Measurements from ENCODE around the gene NAPSA. TPM values are rescaled to one million over a fixed set of nuclear protein-coding genes. Genes with fewer than 3 reads are reported as not detected.

NAPSA gene
- polyA plus RNA-seq, 1 of the 3 experiments (the other 2 are of a cell fraction) = 0.43 TPM

DNA sequence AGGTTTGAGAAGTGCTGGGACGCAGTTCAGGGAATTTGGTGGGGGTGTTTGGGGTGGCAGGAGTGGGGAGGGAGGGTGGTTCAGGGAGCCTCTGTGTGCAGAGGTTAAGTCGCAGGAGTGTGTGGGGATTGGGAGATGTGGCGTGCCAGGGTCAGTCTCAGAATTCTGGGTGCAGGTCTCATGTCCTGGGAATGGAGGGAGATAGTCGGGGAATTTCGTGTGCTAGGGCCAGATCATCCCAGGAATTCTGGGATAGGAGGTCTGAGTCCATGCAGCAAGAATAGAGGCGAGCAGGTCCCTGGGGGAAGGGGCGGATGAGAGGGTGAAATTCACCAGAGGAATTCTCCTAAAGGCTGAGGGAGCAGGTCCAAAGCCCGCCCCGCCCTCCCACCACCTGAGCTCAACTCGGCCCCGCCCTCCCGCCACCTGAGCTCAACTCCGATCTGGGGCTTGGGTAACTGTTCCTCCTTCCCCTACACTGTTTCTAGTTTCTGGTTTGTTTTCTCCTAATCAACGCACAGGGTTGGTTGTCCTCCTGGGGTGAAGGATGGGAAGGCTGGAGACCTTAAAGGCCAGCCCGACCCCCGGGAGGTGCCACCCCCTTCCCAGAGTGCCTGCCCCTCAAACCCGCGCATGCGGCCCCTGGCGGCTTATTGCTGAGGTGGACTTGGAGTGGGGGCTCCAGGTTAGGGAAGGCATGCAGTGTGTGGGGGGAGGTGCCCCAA is 51.5 kb downstream of the NAPSA start:
- TF ChIP-seq RAD21 (IDR thresholded peaks at IDR 0.05; ENCODE audit: low read length) = no peak
- no peak for TF ChIP-seq FOSL2 (IDR thresholded peaks at IDR 0.05; ENCODE audit: borderline replicate concordance, low read depth)
- no peak for TF ChIP-seq TEAD4 (IDR thresholded peaks at IDR 0.05; ENCODE audit: borderline replicate concordance, insufficient read depth)
- TF ChIP-seq YY1 (IDR thresholded peaks at IDR 0.05; ENCODE audit: low read depth) = no peak
- TF ChIP-seq, protein P1, sequence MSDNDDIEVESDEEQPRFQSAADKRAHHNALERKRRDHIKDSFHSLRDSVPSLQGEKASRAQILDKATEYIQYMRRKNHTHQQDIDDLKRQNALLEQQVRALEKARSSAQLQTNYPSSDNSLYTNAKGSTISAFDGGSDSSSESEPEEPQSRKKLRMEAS (IDR thresholded peaks at IDR 0.05; ENCODE audit: low read depth) = no peak
- no peak for TF ChIP-seq POLR2AphosphoS5 (IDR thresholded peaks at IDR 0.05; ENCODE audit: low read depth, low read length)
- no peak for TF ChIP-seq SMC3 (IDR thresholded peaks at IDR 0.05; ENCODE audit: low read depth, low read length)
- TF ChIP-seq TCF12 (IDR thresholded peaks at IDR 0.05) = no peak
- no peak for TF ChIP-seq RXRA (IDR thresholded peaks at IDR 0.05; ENCODE audit: borderline replicate concordance, low read depth)
- TF ChIP-seq, protein P2, sequence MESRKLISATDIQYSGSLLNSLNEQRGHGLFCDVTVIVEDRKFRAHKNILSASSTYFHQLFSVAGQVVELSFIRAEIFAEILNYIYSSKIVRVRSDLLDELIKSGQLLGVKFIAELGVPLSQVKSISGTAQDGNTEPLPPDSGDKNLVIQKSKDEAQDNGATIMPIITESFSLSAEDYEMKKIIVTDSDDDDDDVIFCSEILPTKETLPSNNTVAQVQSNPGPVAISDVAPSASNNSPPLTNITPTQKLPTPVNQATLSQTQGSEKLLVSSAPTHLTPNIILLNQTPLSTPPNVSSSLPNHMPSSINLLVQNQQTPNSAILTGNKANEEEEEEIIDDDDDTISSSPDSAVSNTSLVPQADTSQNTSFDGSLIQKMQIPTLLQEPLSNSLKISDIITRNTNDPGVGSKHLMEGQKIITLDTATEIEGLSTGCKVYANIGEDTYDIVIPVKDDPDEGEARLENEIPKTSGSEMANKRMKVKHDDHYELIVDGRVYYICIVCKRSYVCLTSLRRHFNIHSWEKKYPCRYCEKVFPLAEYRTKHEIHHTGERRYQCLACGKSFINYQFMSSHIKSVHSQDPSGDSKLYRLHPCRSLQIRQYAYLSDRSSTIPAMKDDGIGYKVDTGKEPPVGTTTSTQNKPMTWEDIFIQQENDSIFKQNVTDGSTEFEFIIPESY (IDR thresholded peaks at IDR 0.05; ENCODE audit: borderline replicate concordance, low read depth) = no peak
- TF ChIP-seq NFIC (IDR thresholded peaks at IDR 0.05; ENCODE audit: borderline replicate concordance) = no peak
- no peak for TF ChIP-seq MEF2A (IDR thresholded peaks at IDR 0.05; ENCODE audit: borderline replicate concordance, low read depth)
- TF ChIP-seq, protein P3, sequence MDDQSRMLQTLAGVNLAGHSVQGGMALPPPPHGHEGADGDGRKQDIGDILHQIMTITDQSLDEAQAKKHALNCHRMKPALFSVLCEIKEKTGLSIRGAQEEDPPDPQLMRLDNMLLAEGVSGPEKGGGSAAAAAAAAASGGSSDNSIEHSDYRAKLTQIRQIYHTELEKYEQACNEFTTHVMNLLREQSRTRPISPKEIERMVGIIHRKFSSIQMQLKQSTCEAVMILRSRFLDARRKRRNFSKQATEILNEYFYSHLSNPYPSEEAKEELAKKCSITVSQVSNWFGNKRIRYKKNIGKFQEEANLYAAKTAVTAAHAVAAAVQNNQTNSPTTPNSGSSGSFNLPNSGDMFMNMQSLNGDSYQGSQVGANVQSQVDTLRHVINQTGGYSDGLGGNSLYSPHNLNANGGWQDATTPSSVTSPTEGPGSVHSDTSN (IDR thresholded peaks at IDR 0.05) = no peak
- TF ChIP-seq, protein P4, sequence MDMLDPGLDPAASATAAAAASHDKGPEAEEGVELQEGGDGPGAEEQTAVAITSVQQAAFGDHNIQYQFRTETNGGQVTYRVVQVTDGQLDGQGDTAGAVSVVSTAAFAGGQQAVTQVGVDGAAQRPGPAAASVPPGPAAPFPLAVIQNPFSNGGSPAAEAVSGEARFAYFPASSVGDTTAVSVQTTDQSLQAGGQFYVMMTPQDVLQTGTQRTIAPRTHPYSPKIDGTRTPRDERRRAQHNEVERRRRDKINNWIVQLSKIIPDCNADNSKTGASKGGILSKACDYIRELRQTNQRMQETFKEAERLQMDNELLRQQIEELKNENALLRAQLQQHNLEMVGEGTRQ (IDR thresholded peaks at IDR 0.05; ENCODE audit: borderline replicate concordance, low read depth, low read length) = no peak
- peak; percentile 47 for DNase-seq
- peaks cover 4% of the 10 kb centered on the region for H3F3A ChIP-seq (replicated peaks; ENCODE audit: insufficient read depth)
- no peaks in the 10 kb centered on the region for H3K79me2 ChIP-seq (ENCODE audit: insufficient read depth)
- no peak overlapping the region for H3K4me2 ChIP-seq
- H2AFZ ChIP-seq (ENCODE audit: low read depth) = no peak overlapping the region
- ChIA-PET CTCF (no interaction called here), POLR2A (no interaction called here)
- no peaks in the 10 kb centered on the region for H3K36me3 ChIP-seq (replicated peaks in 1 of 2; ENCODE audit: control insufficient read depth in 1 of 2, insufficient read depth in 2 of 2, low read length in 1 of 2)
- H3K4me1 ChIP-seq (ENCODE audit: control insufficient read depth in 1 of 2, insufficient read depth in 2 of 2, low read depth in 1 of 2, low read length in 1 of 2) = peaks cover 0 to 2% of the 10 kb centered on the region in 2 experiments; a peak in 1 of 4 replicates
- H3K27me3 ChIP-seq (ENCODE audit: insufficient read depth) = peaks cover 51% of the 10 kb centered on the region
- peak overlapping the region in 1 of 2 experiments; percentile 15; a peak in 1 of 4 replicates for H3K4me3 ChIP-seq (ENCODE audit: low read depth in 2 of 2, low read length in 1 of 2)
- no peaks in the 10 kb centered on the region for H3K9me2 ChIP-seq
- H3K9ac ChIP-seq = no peak overlapping the region
- H4K20me1 ChIP-seq (ENCODE audit: insufficient read depth) = no peaks in the 10 kb centered on the region
- H3K27ac ChIP-seq (ENCODE audit: low read depth in 2 of 2, low read length in 1 of 2) = no peak overlapping the region; a peak in 1 of 4 replicates
- 32% methylated on average over 17 of the region's 20 CpGs for WGBS (ENCODE audit: low lambda C conversion rate)
- H3K9me3 ChIP-seq = no peaks in the 10 kb centered on the region
